ENCODE data around the gene EML5.
A peak's percentile ranks its signal among the peaks of the same experiment; 100 is the strongest.

The EML5 gene

GRCh38 chr14:88698651-88699050 is 94.1 kb downstream of the EML5 start:
- DNase-seq, result no peak

- DNase-seq, result peak; percentile 4
These were observed 96.9 kb downstream of the EML5 start for GRCh38 chr14:88695870-88696269.

GRCh38 chr14:88688386-88688785 is 104.4 kb downstream of the EML5 start:
- no peak for DNase-seq

GRCh38 chr14:88683119-88683518 is 109.6 kb downstream of the EML5 start:
- DNase-seq, result no peak

GRCh38 chr14:88682495-88683114 is 110.1 kb downstream of the EML5 start:
- no peak for DNase-seq

- DNase-seq, result no peak
These were observed 110.8 kb downstream of the EML5 start for GRCh38 chr14:88681755-88682494.

GRCh38 chr14:88669346-88669745 is 123.4 kb downstream of the EML5 start:
- DNase-seq, result peak; percentile 4

- DNase-seq, result no peak
These were observed 124.2 kb downstream of the EML5 start for GRCh38 chr14:88668448-88669116.

GRCh38 chr14:88667555-88668273 is 125.0 kb downstream of the EML5 start:
- peak; percentile 78 for DNase-seq

- DNase-seq, result peak; percentile 36
These were observed 132.7 kb downstream of the EML5 start for GRCh38 chr14:88660056-88660455.

GRCh38 chr14:88639221-88639620 is 153.5 kb downstream of the EML5 start:
- no peak for DNase-seq

- no peak for DNase-seq
These were observed 160.2 kb downstream of the EML5 start for GRCh38 chr14:88632512-88632911.

- DNase-seq, result no peak
These were observed 161.7 kb downstream of the EML5 start for GRCh38 chr14:88631091-88631490.

- peak; percentile 39 for DNase-seq
These were observed 162.2 kb downstream of the EML5 start for GRCh38 chr14:88630565-88630964.

- DNase-seq, result no peak
These were observed 164.3 kb downstream of the EML5 start for GRCh38 chr14:88628462-88628861.

- DNase-seq, result no peak
These were observed 164.7 kb downstream of the EML5 start for GRCh38 chr14:88628033-88628432.

GRCh38 chr14:88625671-88626070 is 167.1 kb downstream of the EML5 start:
- no peak for DNase-seq

GRCh38 chr14:88621100-88621499 is 171.7 kb downstream of the EML5 start:
- DNase-seq, result no peak

GRCh38 chr14:88618476-88618875 is 174.3 kb downstream of the EML5 start:
- DNase-seq, result no peak

- DNase-seq, result no peak
These were observed 175.3 kb downstream of the EML5 start for GRCh38 chr14:88617479-88617878.

GRCh38 chr14:88616697-88617096 is 176.1 kb downstream of the EML5 start:
- DNase-seq, result no peak

- DNase-seq, result peak; percentile 82
These were observed 178.4 kb downstream of the EML5 start for GRCh38 chr14:88614218-88614907.

GRCh38 chr14:88613552-88614010 is 179.2 kb downstream of the EML5 start:
- peak; percentile 41 for DNase-seq

Measured in fibroblast of upper back skin (primary cell).